Left lung (tissue), 10 donors: ENCODE data around the gene XYLB. TPM values are rescaled to one million over a fixed set of nuclear protein-coding genes. Genes with fewer than 3 reads are reported as not detected.
"Not testable (repeated sequence)": the region's sequence is repeated elsewhere in the genome, so short reads cannot be mapped to it uniquely, and the experiment has no call there.

Experiments used
- ATAC-seq: fragments of 200-7000 bp; cut with Tn5 transposase; one replicate; pipeline ENCODE4 v1.9.1; 2020; ENCODE audit warnings: moderate library complexity
- DNase-seq, 4 donors: peaks; one replicate each; pipeline ENCODE4 v3.0.0-alpha.2; 2013 to 2020
- H3K27ac ChIP-seq, 2 donors: fragments of 200-600 bp; sonication (generic) in 1 of 2; one replicate each; pipeline versions ENCODE4 v1.5.0 to v1.8.0; 2020 to 2021
- H3K27me3 ChIP-seq, 2 donors: fragments of 200-600 bp; sonication (generic) in 1 of 2; one replicate each; pipeline versions ENCODE4 v1.5.0 to v1.8.0; 2020 to 2021
- H3K36me3 ChIP-seq, 2 donors: fragments of 200-600 bp; sonication (generic) in 1 of 2; one replicate each; pipeline versions ENCODE4 v1.5.0 to v1.8.0; 2020 to 2021
- H3K4me1 ChIP-seq, 2 donors: fragments of 200-600 bp; one replicate each; pipeline ENCODE4 v1.8.0; 2021
- H3K4me3 ChIP-seq, 2 donors: fragments of 200-600 bp; sonication (generic) in 1 of 2; one replicate each; pipeline versions ENCODE4 v1.5.0 to v1.8.0; 2020 to 2021; ENCODE audit warnings: mild to moderate bottlenecking in 1 of 2
- H3K9me3 ChIP-seq, 2 donors: fragments of 200-600 bp; sonication (generic) in 1 of 2; one replicate each; pipeline versions ENCODE4 v1.5.0 to v1.8.0; 2020 to 2021
- intact Hi-C, 2 donors: fragments of 100-400 bp; cut with DNase I; formaldehyde crosslinking; loops; one replicate each; pipeline versions ENCODE4 v1.11.2 to v1.14.2; 2022
- polyA plus RNA-seq, 6 donors: library from polyadenylated mRNA; unstranded; fragments of 120-200 nt; gene quantifications; one replicate each; pipeline ENCODE4 v1.2.1, GENCODE V29; 2013; ENCODE audit not compliant: insufficient read length in 6 of 6
- total RNA-seq, 2 donors: library from RNA; stranded (reverse); fragmentation: NEBNext Ultra II Directional; extraction: Animal tissue kit (Norgen Biotek cat#: 25700); gene quantifications; one replicate each; pipeline ENCODE4 v1.2.1, GENCODE V29; 2021
- TF ChIP-seq, protein P1 (sequence below), 2 donors: fragments of 200-600 bp; sonication (generic) in 1 of 2; IDR thresholded peaks; one replicate each; pipeline versions ENCODE4 v1.5.0 to v1.8.0; 2021; ENCODE audit warnings: antibody characterized with exemption in 2 of 2
- donor health status: DM: no; HTN: yes; CAD: no.
- donor health status: DM: no; HTN: no; CAD: no.

Gene XYLB
- total and polyA plus RNA-seq, 8 donors, result 5.1 to 8.7 (median 7.3) TPM

DNA sequence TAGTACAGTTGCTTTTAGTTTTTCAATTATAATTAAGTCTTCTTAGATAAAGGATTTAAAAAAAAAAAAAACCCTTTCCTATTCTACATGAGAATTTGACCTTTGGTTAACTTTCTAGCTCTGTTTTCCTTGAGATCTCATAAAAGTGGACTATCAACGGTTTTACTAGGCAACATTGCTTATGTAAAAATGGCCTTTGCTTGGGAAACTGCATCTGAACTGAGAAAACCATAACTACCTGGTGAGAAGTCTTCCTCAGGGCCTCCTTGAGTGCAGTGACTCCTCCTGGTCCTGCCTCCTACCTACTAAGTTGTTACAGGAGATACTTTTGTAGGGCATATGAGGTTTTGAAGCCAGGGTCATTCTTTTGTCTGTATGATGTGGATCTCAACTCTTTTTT lies 65.0 kb downstream of the XYLB start:
- intact Hi-C loops, result no loop called here
- ATAC-seq (no peak), DNase-seq (no peak)

DNA sequence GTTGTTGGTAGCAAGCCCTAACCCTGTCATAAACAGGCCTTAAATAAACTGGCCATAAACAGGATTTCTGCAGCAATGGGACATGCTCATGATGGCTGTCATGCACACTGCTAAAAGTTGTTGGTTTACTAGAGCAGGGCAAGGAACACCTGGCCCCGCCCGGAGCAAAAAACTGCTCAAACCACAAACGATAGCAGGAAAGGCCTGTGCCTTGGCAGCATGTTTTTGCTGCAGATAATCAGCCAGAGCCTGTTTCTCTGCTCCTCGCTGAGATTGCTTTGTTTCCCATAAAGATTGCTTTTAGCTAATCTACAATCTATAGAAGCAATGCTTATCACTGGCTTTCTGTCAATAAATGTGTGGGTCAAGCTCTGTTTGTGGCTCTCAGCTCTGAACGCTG lies 74.2 kb downstream of the XYLB start:
- H3K36me3 ChIP-seq, DNase-seq, H3K4me1 ChIP-seq, H3K4me3 ChIP-seq, H3K27ac ChIP-seq, intact Hi-C loops, H3K27me3 ChIP-seq, ATAC-seq, H3K9me3 ChIP-seq: not testable (repeated sequence)

More for the DNA sequence above, 65.0 kb downstream of the XYLB start:
- no peaks in the 10 kb centered on the region for H3K9me3 ChIP-seq
- no peak overlapping the region for H3K4me3 ChIP-seq
- no peaks in the 10 kb centered on the region for H3K4me1 ChIP-seq
- H3K36me3 ChIP-seq, result no peaks in the 10 kb centered on the region
- TF ChIP-seq, protein P1, sequence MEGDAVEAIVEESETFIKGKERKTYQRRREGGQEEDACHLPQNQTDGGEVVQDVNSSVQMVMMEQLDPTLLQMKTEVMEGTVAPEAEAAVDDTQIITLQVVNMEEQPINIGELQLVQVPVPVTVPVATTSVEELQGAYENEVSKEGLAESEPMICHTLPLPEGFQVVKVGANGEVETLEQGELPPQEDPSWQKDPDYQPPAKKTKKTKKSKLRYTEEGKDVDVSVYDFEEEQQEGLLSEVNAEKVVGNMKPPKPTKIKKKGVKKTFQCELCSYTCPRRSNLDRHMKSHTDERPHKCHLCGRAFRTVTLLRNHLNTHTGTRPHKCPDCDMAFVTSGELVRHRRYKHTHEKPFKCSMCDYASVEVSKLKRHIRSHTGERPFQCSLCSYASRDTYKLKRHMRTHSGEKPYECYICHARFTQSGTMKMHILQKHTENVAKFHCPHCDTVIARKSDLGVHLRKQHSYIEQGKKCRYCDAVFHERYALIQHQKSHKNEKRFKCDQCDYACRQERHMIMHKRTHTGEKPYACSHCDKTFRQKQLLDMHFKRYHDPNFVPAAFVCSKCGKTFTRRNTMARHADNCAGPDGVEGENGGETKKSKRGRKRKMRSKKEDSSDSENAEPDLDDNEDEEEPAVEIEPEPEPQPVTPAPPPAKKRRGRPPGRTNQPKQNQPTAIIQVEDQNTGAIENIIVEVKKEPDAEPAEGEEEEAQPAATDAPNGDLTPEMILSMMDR (IDR thresholded peaks at IDR 0.05), result no peak
- H3K27ac ChIP-seq, result no peak overlapping the region
- H3K27me3 ChIP-seq, result no peaks in the 10 kb centered on the region

DNA sequence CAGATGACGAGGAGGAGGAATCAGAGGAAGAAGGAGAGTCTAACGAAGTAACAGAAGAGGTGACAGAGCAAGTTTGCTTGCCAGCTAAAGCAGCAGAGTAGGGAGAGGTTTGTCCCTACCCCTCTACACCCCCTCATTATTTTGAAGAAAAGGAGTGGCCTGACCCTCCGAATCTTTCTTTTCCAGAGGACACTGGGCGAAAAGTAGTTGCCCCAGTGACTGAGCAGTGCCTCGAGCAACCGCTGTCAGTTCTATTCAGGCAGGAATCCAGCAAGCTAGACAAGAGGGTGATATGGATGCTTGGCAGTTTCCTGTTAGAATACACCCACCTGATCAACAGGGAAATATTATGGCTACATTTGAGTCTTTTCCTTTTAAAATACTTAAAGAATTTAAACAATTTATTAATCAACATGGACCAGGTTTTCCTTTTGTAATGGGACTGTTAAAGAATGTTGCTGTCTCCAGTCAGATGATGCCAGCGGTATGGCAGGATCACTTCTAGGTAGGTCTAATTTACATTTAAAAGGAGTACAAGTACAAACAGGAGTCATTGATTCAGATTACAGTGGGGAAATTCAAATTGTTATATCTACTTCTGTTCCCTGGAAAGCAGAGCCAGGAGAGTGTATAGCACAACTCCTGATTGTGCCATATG lies 75.2 kb downstream of the XYLB start:
- intact Hi-C loops, result no loop called here
- Histone ChIP-seq H3K27me3 (no peaks in the 10 kb centered on the region), H3K4me3 (no peak overlapping the region), H3K27ac (no peak overlapping the region), H3K4me1 (no peaks in the 10 kb centered on the region), H3K9me3 (no peaks in the 10 kb centered on the region), H3K36me3 (no peaks in the 10 kb centered on the region)
- ATAC-seq, result no peak
- TF ChIP-seq, protein P1 (IDR thresholded peaks at IDR 0.05), result no peak
- no peak for DNase-seq

DNA sequence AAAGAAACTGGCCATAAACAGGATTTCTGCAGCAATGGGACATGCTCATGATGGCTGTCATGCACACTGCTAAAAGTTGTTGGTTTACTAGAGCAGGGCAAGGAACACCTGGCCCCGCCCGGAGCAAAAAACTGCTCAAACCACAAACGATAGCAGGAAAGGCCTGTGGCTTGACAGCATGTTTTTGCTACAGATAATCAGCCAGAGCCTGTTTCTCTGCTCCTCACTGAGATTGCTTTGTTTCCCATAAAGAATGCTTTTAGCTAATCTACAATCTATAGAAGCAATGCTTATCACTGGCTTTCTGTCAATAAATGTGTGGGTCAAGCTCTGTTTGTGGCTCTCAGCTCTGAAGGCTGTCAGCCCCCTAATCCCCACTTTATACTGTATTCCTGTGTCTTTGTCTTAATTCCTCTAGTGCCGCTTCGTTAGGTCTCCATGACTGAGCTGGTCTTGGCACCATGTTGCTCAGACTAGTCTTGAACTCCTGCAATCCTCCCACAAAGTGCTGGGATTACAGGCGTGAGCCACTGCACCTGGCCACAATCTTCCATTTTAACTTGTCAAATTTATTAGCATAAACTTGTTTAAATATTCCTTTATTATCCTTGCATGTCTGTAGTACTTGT lies 80.3 kb downstream of the XYLB start:
- peak; percentile 34 for ATAC-seq

DNA sequence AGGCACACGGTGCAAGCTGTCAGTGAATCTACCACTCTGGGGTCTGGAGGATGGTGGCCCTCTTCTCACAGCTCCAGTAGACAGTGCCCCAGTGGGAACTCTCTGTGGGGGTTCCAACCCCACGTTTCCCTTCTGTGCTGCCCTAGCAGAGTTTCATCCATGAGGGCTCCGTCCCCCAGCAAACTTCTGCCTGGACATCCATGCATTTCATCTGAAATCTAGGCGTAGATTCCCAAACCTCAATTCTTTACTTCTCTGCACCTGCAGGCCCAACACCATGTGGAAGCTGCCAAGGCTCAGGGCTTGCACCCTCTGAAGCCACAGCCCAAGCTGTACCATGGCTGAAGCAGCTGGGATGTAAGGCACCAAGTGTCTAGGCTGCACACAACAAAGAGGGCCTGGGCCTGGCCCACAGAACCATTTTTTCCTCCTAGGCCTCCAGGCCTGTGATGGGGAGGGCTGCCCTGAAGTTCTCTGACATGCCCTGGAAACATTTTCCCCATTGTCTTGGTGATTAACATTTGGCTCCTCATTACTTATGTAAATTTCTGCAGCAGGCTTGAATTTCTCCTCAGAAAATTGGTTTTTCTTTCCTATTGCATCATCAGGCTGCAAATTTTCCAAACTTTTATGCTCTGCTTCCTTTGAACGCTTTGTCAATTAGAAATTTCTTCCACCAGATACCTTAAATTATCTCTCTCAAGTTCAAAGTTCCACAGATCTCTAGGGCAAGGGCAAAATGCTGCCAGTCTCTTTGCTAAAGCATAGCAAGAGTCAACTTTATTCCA lies 86.5 kb downstream of the XYLB start:
- H3K27me3 ChIP-seq, H3K4me3 ChIP-seq, ATAC-seq, H3K36me3 ChIP-seq, DNase-seq, H3K4me1 ChIP-seq, intact Hi-C loops, H3K27ac ChIP-seq: not testable (repeated sequence)
- peaks cover 0 to 39% of the 10 kb centered on the region in 2 donors for H3K9me3 ChIP-seq

More for the DNA sequence above, 80.3 kb downstream of the XYLB start:
- H3K27ac ChIP-seq, intact Hi-C loops, H3K36me3 ChIP-seq, H3K4me1 ChIP-seq, H3K4me3 ChIP-seq, DNase-seq, H3K27me3 ChIP-seq, H3K9me3 ChIP-seq: not testable (repeated sequence)

DNA sequence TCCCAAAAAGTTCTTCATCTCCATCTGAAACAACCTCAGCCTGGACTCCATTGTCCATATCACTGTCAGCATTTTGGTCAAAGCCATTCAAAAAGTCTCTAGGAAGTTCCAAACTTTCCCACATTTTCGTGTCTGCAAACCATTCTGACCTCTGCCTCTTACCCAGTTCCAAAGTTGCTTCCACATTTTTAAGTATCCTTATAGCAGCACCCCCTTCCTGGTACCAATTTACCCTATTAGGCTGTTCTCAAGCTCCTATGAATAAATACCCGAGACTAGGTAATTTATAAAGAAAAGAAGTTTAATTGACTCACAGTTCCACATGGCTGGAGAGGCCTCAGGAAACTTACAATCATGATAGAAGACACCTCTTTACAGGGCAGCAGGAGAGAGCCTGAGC lies 87.1 kb downstream of the XYLB start:
- H3K4me3 ChIP-seq, H3K4me1 ChIP-seq, H3K36me3 ChIP-seq, H3K27me3 ChIP-seq, H3K27ac ChIP-seq, ATAC-seq, DNase-seq, intact Hi-C loops: not testable (repeated sequence)
- H3K9me3 ChIP-seq, result peaks cover 0 to 45% of the 10 kb centered on the region in 2 donors

DNA sequence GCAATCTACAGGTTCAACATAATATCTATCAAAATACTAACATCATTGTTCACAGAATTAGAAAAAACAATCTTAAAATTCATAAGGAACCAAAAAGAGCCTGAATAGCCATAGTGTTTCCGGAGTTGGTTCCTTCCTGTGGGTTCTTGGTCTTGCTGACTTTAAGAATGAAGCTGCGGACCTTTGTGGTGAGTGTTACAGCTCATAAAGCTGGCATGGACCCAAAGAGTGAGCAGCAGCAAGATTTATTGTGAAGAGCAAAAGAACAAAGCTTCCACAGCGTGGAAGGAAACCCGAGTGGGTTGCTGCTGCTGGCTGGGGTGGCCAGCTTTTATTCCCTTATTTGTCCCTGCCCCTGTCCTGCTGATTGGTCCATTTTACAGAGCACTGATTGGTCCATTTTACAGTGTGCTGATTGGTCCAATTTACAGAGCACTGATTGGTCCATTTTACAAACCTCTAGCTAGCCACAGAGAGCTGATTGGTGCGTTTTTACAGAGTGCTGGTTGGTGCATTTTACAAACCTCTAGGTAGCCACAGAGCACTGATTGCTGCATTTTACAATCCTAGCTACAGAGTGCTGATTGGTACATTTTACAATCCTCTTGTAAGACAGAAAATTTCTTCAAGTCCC lies 92.0 kb downstream of the XYLB start:
- ATAC-seq, intact Hi-C loops, H3K27me3 ChIP-seq, H3K4me3 ChIP-seq, H3K36me3 ChIP-seq, H3K4me1 ChIP-seq, DNase-seq, H3K27ac ChIP-seq: not testable (repeated sequence)
- peaks cover 0 to 32% of the 10 kb centered on the region in 2 donors for H3K9me3 ChIP-seq

DNA sequence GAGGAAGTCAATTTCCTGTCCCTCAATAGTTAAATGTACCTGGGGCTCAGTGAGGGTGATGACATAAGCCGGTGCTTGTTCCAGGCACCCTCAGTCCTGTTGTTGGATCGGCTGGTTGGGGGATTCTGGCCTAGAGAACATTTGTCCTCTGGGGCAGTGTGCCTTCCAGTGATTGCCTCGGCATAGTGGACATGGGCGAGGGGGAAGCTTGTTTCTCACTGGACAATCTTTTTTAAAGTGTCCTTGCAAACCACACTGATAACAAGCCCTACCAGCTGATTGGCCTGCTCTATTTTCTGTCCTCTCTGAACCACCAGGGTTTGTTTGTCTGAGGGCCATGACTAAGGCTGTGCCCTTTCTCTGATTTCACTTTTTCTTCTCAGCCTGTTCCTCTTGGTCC lies 96.6 kb downstream of the XYLB start:
- H3K9me3 ChIP-seq, result peaks cover 0 to 19% of the 10 kb centered on the region in 2 donors
- ATAC-seq, intact Hi-C loops: not testable (repeated sequence)

More for the DNA sequence above, 96.6 kb downstream of the XYLB start:
- H3K36me3 ChIP-seq, H3K27me3 ChIP-seq, H3K4me1 ChIP-seq, H3K27ac ChIP-seq, DNase-seq, H3K4me3 ChIP-seq: not testable (repeated sequence)
